ENCODE results near the gene APOL4. TPM values are rescaled to one million over a fixed set of nuclear protein-coding genes. Genes with fewer than 3 reads are reported as not detected.
"Not testable (repeated sequence)": the region's sequence is repeated elsewhere in the genome, so short reads cannot be mapped to it uniquely, and the experiment has no call there.

APOL4 gene
- total RNA-seq, 1 experiment from 2014 or later: 1.6 TPM

- no peaks in the 10 kb centered on the region for H3K4me1 ChIP-seq (ENCODE audit: insufficient read depth, low read length, poor library complexity, severe bottlenecking)
- no TSS peak for BruUV-seq (replicated peaks)
- ChIA-PET CTCF (no interaction called here), POLR2A (ENCODE audit: low non-redundant PET) (no interaction called here)
- H3K36me3 ChIP-seq (ENCODE audit: insufficient read depth, low read length, poor library complexity, severe bottlenecking): no peaks in the 10 kb centered on the region
- H3K27me3 ChIP-seq (replicated peaks; ENCODE audit: insufficient read depth, low read depth, low read length, poor library complexity): no peaks in the 10 kb centered on the region
- H3K4me3 ChIP-seq (ENCODE audit: low read depth, low read length, poor library complexity, severe bottlenecking): no peak overlapping the region
- intact Hi-C loops (cut with micrococcal nuclease; ENCODE audit: unreplicated experiment): no loop called here
- H3K9me3 ChIP-seq (ENCODE audit: low read depth, low read length, poor library complexity, severe bottlenecking): no peaks in the 10 kb centered on the region
- no peak for DNase-seq (ENCODE audit: low spot score)
- TF ChIP-seq, protein P1, sequence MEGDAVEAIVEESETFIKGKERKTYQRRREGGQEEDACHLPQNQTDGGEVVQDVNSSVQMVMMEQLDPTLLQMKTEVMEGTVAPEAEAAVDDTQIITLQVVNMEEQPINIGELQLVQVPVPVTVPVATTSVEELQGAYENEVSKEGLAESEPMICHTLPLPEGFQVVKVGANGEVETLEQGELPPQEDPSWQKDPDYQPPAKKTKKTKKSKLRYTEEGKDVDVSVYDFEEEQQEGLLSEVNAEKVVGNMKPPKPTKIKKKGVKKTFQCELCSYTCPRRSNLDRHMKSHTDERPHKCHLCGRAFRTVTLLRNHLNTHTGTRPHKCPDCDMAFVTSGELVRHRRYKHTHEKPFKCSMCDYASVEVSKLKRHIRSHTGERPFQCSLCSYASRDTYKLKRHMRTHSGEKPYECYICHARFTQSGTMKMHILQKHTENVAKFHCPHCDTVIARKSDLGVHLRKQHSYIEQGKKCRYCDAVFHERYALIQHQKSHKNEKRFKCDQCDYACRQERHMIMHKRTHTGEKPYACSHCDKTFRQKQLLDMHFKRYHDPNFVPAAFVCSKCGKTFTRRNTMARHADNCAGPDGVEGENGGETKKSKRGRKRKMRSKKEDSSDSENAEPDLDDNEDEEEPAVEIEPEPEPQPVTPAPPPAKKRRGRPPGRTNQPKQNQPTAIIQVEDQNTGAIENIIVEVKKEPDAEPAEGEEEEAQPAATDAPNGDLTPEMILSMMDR (conservative IDR thresholded peaks at IDR 0.05; ENCODE audit: low read depth, low read length): no peak
- TF ChIP-seq EZH2 (IDR thresholded peaks at IDR 0.05; ENCODE audit: borderline replicate concordance, low read depth, low read length, poor library complexity, severe bottlenecking): no peak
- no peak overlapping the region for H3K27ac ChIP-seq (ENCODE audit: low read depth, low read length, poor library complexity, severe bottlenecking)
Observed at GRCh38 chr22:36154423-36154945, 47.1 kb downstream of the APOL4 start.

- CTCF ChIA-PET: no interaction called here
- BruUV-seq (replicated peaks): no TSS peak
- H3K36me3 ChIP-seq (ENCODE audit: insufficient read depth, low read length, poor library complexity, severe bottlenecking): no peaks in the 10 kb centered on the region
- no peaks in the 10 kb centered on the region for H3K9me3 ChIP-seq (ENCODE audit: low read depth, low read length, poor library complexity, severe bottlenecking)
- POLR2A ChIA-PET (ENCODE audit: low non-redundant PET): no interaction called here
- intact Hi-C loops (cut with micrococcal nuclease; ENCODE audit: unreplicated experiment): no loop called here
- H3K27ac ChIP-seq (ENCODE audit: low read depth, low read length, poor library complexity, severe bottlenecking): no peak overlapping the region
- DNase-seq (ENCODE audit: low spot score): no peak
- TF ChIP-seq, protein P1 (conservative IDR thresholded peaks at IDR 0.05; ENCODE audit: low read depth, low read length): no peak
- TF ChIP-seq EZH2 (IDR thresholded peaks at IDR 0.05; ENCODE audit: borderline replicate concordance, low read depth, low read length, poor library complexity, severe bottlenecking): no peak
- H3K4me3 ChIP-seq (ENCODE audit: low read depth, low read length, poor library complexity, severe bottlenecking): no peak overlapping the region
- H3K4me1 ChIP-seq (ENCODE audit: insufficient read depth, low read length, poor library complexity, severe bottlenecking): no peaks in the 10 kb centered on the region
- no peaks in the 10 kb centered on the region for H3K27me3 ChIP-seq (replicated peaks; ENCODE audit: insufficient read depth, low read depth, low read length, poor library complexity)
Observed at GRCh38 chr22:36153501-36154422, 47.8 kb downstream of the APOL4 start.

GRCh38 chr22:36152821-36153220, 48.8 kb downstream of the APOL4 start:
- H3K36me3 ChIP-seq (ENCODE audit: insufficient read depth, low read length, poor library complexity, severe bottlenecking); intact Hi-C loops (cut with micrococcal nuclease; ENCODE audit: unreplicated experiment); H3K4me3 ChIP-seq (ENCODE audit: low read depth, low read length, poor library complexity, severe bottlenecking); H3K9me3 ChIP-seq (ENCODE audit: low read depth, low read length, poor library complexity, severe bottlenecking); DNase-seq (ENCODE audit: low spot score); BruUV-seq (replicated peaks); H3K27ac ChIP-seq (ENCODE audit: low read depth, low read length, poor library complexity, severe bottlenecking); CTCF ChIA-PET; H3K4me1 ChIP-seq (ENCODE audit: insufficient read depth, low read length, poor library complexity, severe bottlenecking); POLR2A ChIA-PET (ENCODE audit: low non-redundant PET); H3K27me3 ChIP-seq (replicated peaks; ENCODE audit: insufficient read depth, low read depth, low read length, poor library complexity): not testable (repeated sequence)
